ENCODE data around the gene PRR19. TPM values are rescaled to one million over a fixed set of nuclear protein-coding genes. Genes with fewer than 3 reads are reported as not detected.

The PRR19 gene
- total RNA-seq, 1 donor from 2014 or later, result 2.4 TPM

DNA sequence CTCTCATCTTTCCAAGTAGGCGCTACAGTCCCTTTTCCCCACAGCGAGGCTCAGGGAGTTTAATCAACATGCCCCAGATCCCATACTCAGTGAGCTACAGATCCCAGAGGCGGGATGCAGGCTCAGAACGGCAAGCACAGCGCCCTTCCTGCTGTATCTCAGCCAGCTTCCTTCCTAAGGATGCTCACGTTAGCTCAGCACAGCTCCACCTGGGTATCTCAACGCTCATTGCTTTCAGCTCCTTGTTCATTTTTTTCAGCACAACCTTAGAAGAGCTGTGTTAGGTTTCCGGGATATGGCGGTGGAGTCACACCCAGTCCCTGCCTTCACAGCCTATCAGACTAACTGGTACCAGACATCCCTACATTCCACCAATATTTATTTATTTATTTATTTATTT is 20.4 kb downstream of the PRR19 start:
- H3K4me1 Mint-ChIP-seq (ENCODE audit: unreplicated experiment), result peaks cover 13% of the 10 kb centered on the region
- no peak for DNase-seq (ENCODE audit: extremely low spot score, unreplicated experiment)
- peaks cover 6% of the 10 kb centered on the region for H3K36me3 Mint-ChIP-seq
- peaks cover 51% of the 10 kb centered on the region for H3K27me3 Mint-ChIP-seq
- H3K9me3 Mint-ChIP-seq, result no peaks in the 10 kb centered on the region
- H3K27ac Mint-ChIP-seq, result no peak overlapping the region
- H3K4me3 Mint-ChIP-seq, result no peak overlapping the region
- TF ChIP-seq, protein P1, sequence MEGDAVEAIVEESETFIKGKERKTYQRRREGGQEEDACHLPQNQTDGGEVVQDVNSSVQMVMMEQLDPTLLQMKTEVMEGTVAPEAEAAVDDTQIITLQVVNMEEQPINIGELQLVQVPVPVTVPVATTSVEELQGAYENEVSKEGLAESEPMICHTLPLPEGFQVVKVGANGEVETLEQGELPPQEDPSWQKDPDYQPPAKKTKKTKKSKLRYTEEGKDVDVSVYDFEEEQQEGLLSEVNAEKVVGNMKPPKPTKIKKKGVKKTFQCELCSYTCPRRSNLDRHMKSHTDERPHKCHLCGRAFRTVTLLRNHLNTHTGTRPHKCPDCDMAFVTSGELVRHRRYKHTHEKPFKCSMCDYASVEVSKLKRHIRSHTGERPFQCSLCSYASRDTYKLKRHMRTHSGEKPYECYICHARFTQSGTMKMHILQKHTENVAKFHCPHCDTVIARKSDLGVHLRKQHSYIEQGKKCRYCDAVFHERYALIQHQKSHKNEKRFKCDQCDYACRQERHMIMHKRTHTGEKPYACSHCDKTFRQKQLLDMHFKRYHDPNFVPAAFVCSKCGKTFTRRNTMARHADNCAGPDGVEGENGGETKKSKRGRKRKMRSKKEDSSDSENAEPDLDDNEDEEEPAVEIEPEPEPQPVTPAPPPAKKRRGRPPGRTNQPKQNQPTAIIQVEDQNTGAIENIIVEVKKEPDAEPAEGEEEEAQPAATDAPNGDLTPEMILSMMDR (conservative IDR thresholded peaks at IDR 0.05), result no peak

DNA sequence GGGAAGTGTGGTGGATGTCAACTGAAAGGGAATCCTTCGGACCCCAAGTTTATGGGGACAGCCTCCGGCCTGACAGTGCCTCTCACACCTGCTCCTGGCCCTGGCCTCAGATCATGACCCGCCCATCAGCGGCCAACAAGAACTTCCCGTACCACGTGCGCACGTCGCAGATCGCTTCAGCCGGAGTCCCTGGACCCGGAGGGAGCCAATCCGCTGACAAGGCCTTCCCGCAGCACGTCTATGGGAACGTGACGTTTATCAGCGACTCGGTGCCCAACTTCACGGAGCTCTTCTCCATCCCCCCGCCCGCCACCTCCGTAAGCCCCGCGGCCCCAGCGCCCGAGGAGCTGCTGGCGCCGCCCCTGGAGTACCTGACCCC is 21.5 kb downstream of the PRR19 start:
- no peaks in the 10 kb centered on the region for H3K9me3 Mint-ChIP-seq
- no peak for DNase-seq (ENCODE audit: extremely low spot score, unreplicated experiment)
- peaks cover 6% of the 10 kb centered on the region for H3K36me3 Mint-ChIP-seq
- H3K4me1 Mint-ChIP-seq (ENCODE audit: unreplicated experiment), result peaks cover 25% of the 10 kb centered on the region
- H3K4me3 Mint-ChIP-seq, result peak overlapping the region; percentile 59
- TF ChIP-seq, protein P1 (conservative IDR thresholded peaks at IDR 0.05), result no peak
- H3K27ac Mint-ChIP-seq, result no peak overlapping the region
- peaks cover 45% of the 10 kb centered on the region for H3K27me3 Mint-ChIP-seq

DNA sequence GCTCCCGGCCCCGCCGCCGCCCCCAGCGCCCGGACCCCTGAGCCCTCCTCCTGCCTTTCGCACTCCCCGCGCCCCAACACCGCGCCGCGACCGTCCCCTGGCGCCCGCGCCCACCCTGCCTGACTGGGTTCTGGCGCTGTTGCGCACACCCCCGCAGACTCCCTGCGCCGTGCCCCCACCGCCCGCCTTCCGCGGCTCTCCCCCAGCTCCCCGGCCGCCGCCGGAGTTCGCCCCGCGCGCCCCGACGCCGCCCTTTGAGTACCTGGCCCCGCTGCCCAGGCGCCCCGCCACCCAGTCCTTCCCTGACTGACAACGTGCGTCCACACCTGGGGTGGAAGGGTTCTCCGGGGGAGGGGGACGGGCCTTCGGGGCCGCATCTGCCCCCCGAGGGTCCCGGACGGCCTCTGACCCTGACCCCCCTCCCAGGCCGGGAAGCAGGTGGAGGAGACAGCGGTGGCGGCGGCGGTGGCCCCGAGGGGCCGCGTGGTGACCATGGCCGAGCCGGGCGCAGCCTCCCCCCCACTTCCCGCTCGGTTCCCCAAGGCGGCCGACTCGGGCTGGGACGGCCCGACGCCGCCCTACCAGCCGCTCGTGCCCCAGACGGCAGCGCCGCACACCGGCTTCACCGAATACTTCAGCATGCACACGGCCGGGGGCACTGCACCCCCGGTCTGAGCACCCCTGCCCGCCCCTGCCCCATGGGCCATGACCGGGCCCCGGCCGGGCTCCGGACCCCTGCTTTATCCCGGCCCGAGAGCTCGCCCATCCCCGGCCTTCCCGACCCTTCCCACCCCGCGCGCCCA is 22.1 kb downstream of the PRR19 start:
- peaks cover 45% of the 10 kb centered on the region for H3K27me3 Mint-ChIP-seq
- H3K4me3 Mint-ChIP-seq, result no peak overlapping the region
- no peak for DNase-seq (ENCODE audit: extremely low spot score, unreplicated experiment)
- H3K9me3 Mint-ChIP-seq, result no peaks in the 10 kb centered on the region
- H3K27ac Mint-ChIP-seq, result no peak overlapping the region
- TF ChIP-seq, protein P1 (conservative IDR thresholded peaks at IDR 0.05), result no peak
- peaks cover 6% of the 10 kb centered on the region for H3K36me3 Mint-ChIP-seq
- peaks cover 30% of the 10 kb centered on the region for H3K4me1 Mint-ChIP-seq (ENCODE audit: unreplicated experiment)

- TF ChIP-seq, protein P1 (conservative IDR thresholded peaks at IDR 0.05), result peak; percentile 95
- DNase-seq (ENCODE audit: extremely low spot score, unreplicated experiment), result no peak
- Mint-ChIP-seq H3K4me1 (ENCODE audit: unreplicated experiment) (peaks cover 35% of the 10 kb centered on the region), H3K36me3 (peaks cover 6% of the 10 kb centered on the region), H3K4me3 (peak overlapping the region; percentile 88), H3K27ac (peak overlapping the region; percentile 80), H3K9me3 (no peaks in the 10 kb centered on the region), H3K27me3 (peaks cover 45% of the 10 kb centered on the region)
These were observed 22.8 kb downstream of the PRR19 start for GRCh38 chr19:42324655-42325307.

GRCh38 chr19:42325308-42325895 is 23.5 kb downstream of the PRR19 start, which contains the start of gene MEGF8:
TSS of gene MEGF8 (plus strand) at chr19:42325635. CDS start at chr19:42326244, 609 bp downstream.
- H3K4me1 Mint-ChIP-seq (ENCODE audit: unreplicated experiment), result peaks cover 40% of the 10 kb centered on the region
- H3K4me3 Mint-ChIP-seq, result peak within 1 kb of the TSS; percentile 88
- H3K9me3 Mint-ChIP-seq, result no peaks in the 10 kb centered on the region
- TF ChIP-seq, protein P1 (conservative IDR thresholded peaks at IDR 0.05), result no peak
- peaks cover 6% of the 10 kb centered on the region for H3K36me3 Mint-ChIP-seq
- peak within 1 kb of the TSS; percentile 80 for H3K27ac Mint-ChIP-seq
- peaks cover 39% of the 10 kb centered on the region for H3K27me3 Mint-ChIP-seq
- DNase-seq (ENCODE audit: extremely low spot score, unreplicated experiment), result peak; percentile 97

Data from type B pancreatic cell (in vitro differentiated cells).